Neural progenitor cell (in vitro differentiated cells): ENCODE data around the gene CD99. TPM values are rescaled to one million over a fixed set of nuclear protein-coding genes. Genes with fewer than 3 reads are reported as not detected.

Source experiments
- DNase-seq: peaks from one replicate; pipeline ENCODE4 v3.0.0-alpha.2; 2016; ENCODE audit warnings: low spot score
- H2AFZ ChIP-seq: fragments of 200-600 bp; sonication (generic); replicated peaks from 2 replicates; pipeline ENCODE4 v1.6.1; 2016; ENCODE audit warnings: antibody characterized with exemption
- H3F3A ChIP-seq: fragments of 200-600 bp; sonication (generic); 2 replicates; pipeline ENCODE4 v1.6.1; 2016; ENCODE audit warnings: antibody characterized with exemption, low read depth
- H3K27ac ChIP-seq: fragments of 200-600 bp; sonication (generic); 2 replicates; pipeline ENCODE4 v1.5.1; 2016; ENCODE audit warnings: mild to moderate bottlenecking
- H3K27me3 ChIP-seq: fragments of 200-600 bp; sonication (generic); 2 replicates; pipeline ENCODE4 v1.6.1; 2016; ENCODE audit warnings: mild to moderate bottlenecking, moderate library complexity
- H3K36me3 ChIP-seq: fragments of 200-600 bp; sonication (generic); 2 replicates; pipeline ENCODE4 v1.5.1; 2016
- H3K4me1 ChIP-seq: fragments of 200-600 bp; sonication (generic); 2 replicates; pipeline ENCODE4 v1.6.1; 2016; ENCODE audit warnings: mixed run types
- H3K4me2 ChIP-seq: fragments of 200-600 bp; sonication (generic); 2 replicates; pipeline ENCODE4 v1.6.1; 2016
- H3K4me3 ChIP-seq: fragments of 200-600 bp; sonication (generic); 2 replicates; pipeline ENCODE4 v1.5.1; 2016
- H3K79me2 ChIP-seq: fragments of 200-600 bp; sonication (generic); 2 replicates; pipeline ENCODE4 v1.6.1; 2016; ENCODE audit warnings: low read depth
- H3K9ac ChIP-seq: fragments of 200-600 bp; sonication (generic); 2 replicates; pipeline ENCODE4 v1.6.1; 2016
- H3K9me3 ChIP-seq: fragments of 200-600 bp; sonication (generic); 2 replicates; pipeline ENCODE4 v1.5.1; 2016; ENCODE audit warnings: low read depth
- H4K20me1 ChIP-seq: fragments of 200-600 bp; sonication (generic); 2 replicates; pipeline ENCODE4 v1.6.1; 2016; ENCODE audit warnings: low read depth
- H3K27ac Mint-ChIP-seq: 3 replicates; pipeline ENCODE4 v1.8.0; 2021; ENCODE audit warnings: mixed read lengths
- H3K27me3 Mint-ChIP-seq: 2 replicates; pipeline ENCODE4 v1.8.0; 2022; ENCODE audit warnings: low read depth, mild to moderate bottlenecking, inconsistent platforms, moderate library complexity, mixed read lengths; ENCODE audit not compliant: insufficient read depth
- H3K36me3 Mint-ChIP-seq: 3 replicates; pipeline ENCODE4 v1.8.0; 2021; ENCODE audit warnings: mixed read lengths
- H3K4me1 Mint-ChIP-seq: 3 replicates; pipeline ENCODE4 v1.8.0; 2021; ENCODE audit warnings: mixed read lengths
- H3K4me3 Mint-ChIP-seq: 3 replicates; pipeline ENCODE4 v1.8.0; 2021; ENCODE audit warnings: mild to moderate bottlenecking, moderate library complexity, mixed read lengths
- H3K9me3 Mint-ChIP-seq: 3 replicates; pipeline ENCODE4 v1.8.0; 2020; ENCODE audit warnings: mixed read lengths
- CTCF ChIP-seq: fragments of 200-600 bp; sonication (generic); IDR thresholded peaks from 2 replicates; pipeline ENCODE4 v1.5.1; 2017; ENCODE audit warnings: antibody characterized with exemption, mild to moderate bottlenecking
- EZH2 ChIP-seq: fragments of 200-600 bp; sonication (generic); IDR thresholded peaks from 2 replicates; pipeline ENCODE4 v1.6.1; 2017; ENCODE audit warnings: antibody characterized with exemption, mild to moderate bottlenecking, moderate library complexity
- EZH2phosphoT487 ChIP-seq: fragments of 200-600 bp; sonication (generic); IDR thresholded peaks from 2 replicates; pipeline ENCODE4 v1.6.1; 2017; ENCODE audit warnings: antibody characterized with exemption
- total RNA-seq: library from RNA; depleted of rRNA; stranded (reverse); fragments of >200 nt; gene quantifications from 2 replicates; pipeline ENCODE4 v1.2.3, GENCODE V29; 2015; ENCODE audit warnings: low replicate concordance

The CD99 gene
- total RNA-seq, 1 donor from 2014 or later: 81.8 TPM

GRCh38 chrX:2710041-2710840, 19.1 kb downstream of the CD99 start:
- peak overlapping the region; percentile 30 for H3K27ac ChIP-seq
- Mint-ChIP-seq H3K4me3 (peak overlapping the region; percentile 55), H3K9me3 (no peaks in the 10 kb centered on the region), H3K27ac (peak overlapping the region; percentile 61), H3K4me1 (peaks cover 49% of the 10 kb centered on the region), H3K36me3 (peaks cover 5% of the 10 kb centered on the region), H3K27me3 (peaks cover 6% of the 10 kb centered on the region)
- H3K4me1 ChIP-seq: peaks cover 16% of the 10 kb centered on the region
- no peak overlapping the region for H2AFZ ChIP-seq
- peaks cover 25% of the 10 kb centered on the region for H3F3A ChIP-seq
- no peak overlapping the region for H3K9ac ChIP-seq
- no peaks in the 10 kb centered on the region for H4K20me1 ChIP-seq
- no peaks in the 10 kb centered on the region for H3K27me3 ChIP-seq
- H3K79me2 ChIP-seq: peaks cover 7% of the 10 kb centered on the region
- peak overlapping the region; percentile 38 for H3K4me2 ChIP-seq
- H3K4me3 ChIP-seq: no peak overlapping the region
- no peak for TF ChIP-seq EZH2
- no peak for TF ChIP-seq CTCF
- TF ChIP-seq EZH2phosphoT487: no peak
- peak; percentile 45 for DNase-seq
- H3K36me3 ChIP-seq: no peaks in the 10 kb centered on the region
- H3K9me3 ChIP-seq: no peaks in the 10 kb centered on the region

GRCh38 chrX:2711441-2711840, 20.3 kb downstream of the CD99 start:
- no peak for DNase-seq
- Mint-ChIP-seq H3K27ac (no peak overlapping the region), H3K9me3 (no peaks in the 10 kb centered on the region), H3K27me3 (peaks cover 6% of the 10 kb centered on the region), H3K36me3 (peaks cover 10% of the 10 kb centered on the region), H3K4me1 (peaks cover 39% of the 10 kb centered on the region), H3K4me3 (no peak overlapping the region)
- H3K27ac ChIP-seq: no peak overlapping the region
- no peaks in the 10 kb centered on the region for H3K36me3 ChIP-seq
- H3K4me2 ChIP-seq: no peak overlapping the region
- TF ChIP-seq EZH2phosphoT487: no peak
- TF ChIP-seq CTCF: no peak
- TF ChIP-seq EZH2: no peak
- no peak overlapping the region for H3K4me3 ChIP-seq
- no peak overlapping the region for H3K9ac ChIP-seq
- H3K9me3 ChIP-seq: no peaks in the 10 kb centered on the region
- peaks cover 7% of the 10 kb centered on the region for H3K79me2 ChIP-seq
- peaks cover 16% of the 10 kb centered on the region for H3K4me1 ChIP-seq
- H3F3A ChIP-seq: peaks cover 25% of the 10 kb centered on the region
- no peaks in the 10 kb centered on the region for H3K27me3 ChIP-seq
- H2AFZ ChIP-seq: no peak overlapping the region
- H4K20me1 ChIP-seq: no peaks in the 10 kb centered on the region

GRCh38 chrX:2712428-2712827, 21.3 kb downstream of the CD99 start:
- Mint-ChIP-seq H3K9me3 (no peaks in the 10 kb centered on the region), H3K4me3 (no peak overlapping the region), H3K4me1 (peaks cover 32% of the 10 kb centered on the region), H3K27ac (no peak overlapping the region), H3K27me3 (peaks cover 6% of the 10 kb centered on the region), H3K36me3 (peaks cover 12% of the 10 kb centered on the region)
- peaks cover 10% of the 10 kb centered on the region for H3K4me1 ChIP-seq
- H3K27me3 ChIP-seq: no peaks in the 10 kb centered on the region
- peaks cover 7% of the 10 kb centered on the region for H3K79me2 ChIP-seq
- no peak overlapping the region for H3K4me3 ChIP-seq
- no peak overlapping the region for H3K4me2 ChIP-seq
- no peak overlapping the region for H2AFZ ChIP-seq
- H3K36me3 ChIP-seq: no peaks in the 10 kb centered on the region
- peaks cover 23% of the 10 kb centered on the region for H3F3A ChIP-seq
- H3K9me3 ChIP-seq: no peaks in the 10 kb centered on the region
- H3K9ac ChIP-seq: no peak overlapping the region
- no peak for DNase-seq
- H4K20me1 ChIP-seq: no peaks in the 10 kb centered on the region
- TF ChIP-seq EZH2phosphoT487: no peak
- no peak for TF ChIP-seq EZH2
- no peak for TF ChIP-seq CTCF
- no peak overlapping the region for H3K27ac ChIP-seq
